Neuron (in vitro differentiated cells): Measurements from ENCODE around the gene STK11.

ENCODE experiments used
- H2AFZ ChIP-seq: one replicate; pipeline ENCODE4 v1.6.1; 2013; ENCODE audit warnings: low read depth, mild to moderate bottlenecking, inconsistent platforms, low read length, moderate library complexity
- H3K27me3 ChIP-seq: one replicate; pipeline ENCODE4 v1.6.1; 2013; ENCODE audit warnings: low read length; ENCODE audit not compliant: insufficient read depth
- H3K36me3 ChIP-seq: one replicate; pipeline ENCODE4 v1.6.1; 2013; ENCODE audit warnings: low read length; ENCODE audit not compliant: insufficient read depth
- H3K4me1 ChIP-seq: one replicate; pipeline ENCODE4 v1.6.1; 2013; ENCODE audit warnings: low read length; ENCODE audit not compliant: insufficient read depth
- H3K4me3 ChIP-seq: 2 replicates; pipeline ENCODE4 v1.5.1; 2013; ENCODE audit warnings: mild to moderate bottlenecking, low read length, moderate library complexity
- H3K9me3 ChIP-seq: one replicate; pipeline ENCODE4 v1.6.1; 2013; ENCODE audit warnings: low read length

Gene STK11

DNA sequence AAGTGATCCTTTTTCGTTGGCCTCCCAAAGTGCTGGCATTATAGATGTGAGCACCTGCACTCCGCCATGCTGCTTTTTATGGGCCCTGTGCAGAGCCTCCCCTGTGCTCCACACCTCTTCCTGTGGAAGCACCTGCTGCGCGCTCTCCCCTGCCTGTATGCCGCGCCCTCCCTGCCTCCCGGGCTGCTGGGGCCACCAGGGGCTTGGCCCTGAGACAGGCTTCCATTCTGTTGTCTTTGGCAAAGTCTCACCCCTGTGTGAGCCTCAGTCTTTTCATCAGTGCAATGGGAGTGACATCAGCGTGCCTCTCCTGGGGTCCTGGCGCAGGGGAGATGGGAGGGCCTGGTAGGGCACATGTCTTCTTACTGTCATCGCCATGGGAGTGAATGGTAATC is 71.0 kb downstream of the STK11 start:
- no peaks in the 10 kb centered on the region for H3K9me3 ChIP-seq

DNA sequence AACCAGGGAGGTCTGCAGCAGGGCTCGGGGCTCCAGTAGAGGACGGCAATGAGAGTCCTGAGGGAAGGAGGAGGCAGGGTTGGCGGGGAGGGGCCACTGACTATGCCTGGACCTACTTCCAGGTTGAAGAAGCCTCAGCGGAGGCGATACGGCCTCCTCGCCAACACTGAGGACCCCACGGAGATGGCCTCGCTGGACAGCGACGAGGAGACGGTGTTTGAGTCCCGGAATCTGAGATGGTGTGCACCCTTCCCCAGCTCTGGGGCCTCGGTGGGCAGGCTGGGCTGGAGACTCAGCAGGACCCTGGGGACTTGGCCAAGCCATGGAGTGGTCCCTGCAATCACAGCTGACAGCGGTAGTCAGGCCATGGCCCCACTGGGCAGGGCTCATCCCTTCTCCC is 71.5 kb downstream of the STK11 start:
- no peaks in the 10 kb centered on the region for H3K9me3 ChIP-seq
- no peaks in the 10 kb centered on the region for H3K27me3 ChIP-seq
- H3K4me1 ChIP-seq = peaks cover 32% of the 10 kb centered on the region
- peaks cover 45% of the 10 kb centered on the region for H3K36me3 ChIP-seq
- no peak overlapping the region for H2AFZ ChIP-seq
- no peak overlapping the region for H3K4me3 ChIP-seq

More for the DNA sequence above, 71.0 kb downstream of the STK11 start:
- Histone ChIP-seq H3K4me1 (peaks cover 36% of the 10 kb centered on the region), H3K36me3 (peaks cover 49% of the 10 kb centered on the region), H3K27me3 (no peaks in the 10 kb centered on the region), H3K4me3 (no peak overlapping the region), H2AFZ (no peak overlapping the region)
